Measurements from ENCODE around the gene OR10A3. TPM values are rescaled to one million over a fixed set of nuclear protein-coding genes. Genes with fewer than 3 reads are reported as not detected.

Gene OR10A3
- total RNA-seq, 3 donors from 2014 or later, result not detected

- H3K4me3 ChIP-seq, result no peak overlapping the region
- no peaks in the 10 kb centered on the region for H3K27me3 ChIP-seq
- H3K4me1 ChIP-seq, result no peaks in the 10 kb centered on the region
- intact Hi-C loops (cut with DNase I; ENCODE audit: low total_unique reads), result loop anchor here (10.0 kb wide), 1 partner anchor 87 kb away; no protein-coding TSS in a partner anchor
- DNase-seq (ENCODE audit: low spot score in 2 of 2), result no peak
- H3K36me3 ChIP-seq, result no peaks in the 10 kb centered on the region
- no peaks in the 10 kb centered on the region for H3K9me3 ChIP-seq
- H3K27ac ChIP-seq, result no peak overlapping the region
- TF ChIP-seq CTCF (IDR thresholded peaks at IDR 0.05), result no peak
Observed at GRCh38 chr11:7981619-7982157, 40.2 kb upstream of the OR10A3 start.

GRCh38 chr11:7977232-7977917 is 35.9 kb upstream of the OR10A3 start:
- no peak overlapping the region for H3K27ac ChIP-seq
- H3K9me3 ChIP-seq, result no peaks in the 10 kb centered on the region
- TF ChIP-seq CTCF (IDR thresholded peaks at IDR 0.05), result no peak
- no peak for TF ChIP-seq POLR2A (IDR thresholded peaks at IDR 0.05)
- no peak for TF ChIP-seq POLR2AphosphoS5 (IDR thresholded peaks at IDR 0.05)
- no peak overlapping the region for H3K4me3 ChIP-seq
- no peaks in the 10 kb centered on the region for H3K27me3 ChIP-seq
- H3K36me3 ChIP-seq, result no peaks in the 10 kb centered on the region
- intact Hi-C loops (cut with DNase I; ENCODE audit: low total_unique reads), result no loop called here
- no peak for DNase-seq (ENCODE audit: low spot score in 2 of 2)
- no peaks in the 10 kb centered on the region for H3K4me1 ChIP-seq

- Histone ChIP-seq H3K27ac (no peak overlapping the region), H3K36me3 (no peaks in the 10 kb centered on the region), H3K4me1 (no peaks in the 10 kb centered on the region), H3K4me3 (no peak overlapping the region), H3K9me3 (no peaks in the 10 kb centered on the region), H3K27me3 (no peaks in the 10 kb centered on the region)
- TF ChIP-seq CTCF (IDR thresholded peaks at IDR 0.05) (no peak), POLR2AphosphoS5 (IDR thresholded peaks at IDR 0.05) (no peak)
- intact Hi-C loops (cut with DNase I; ENCODE audit: low total_unique reads), result no loop called here
- no peak for DNase-seq (ENCODE audit: low spot score in 2 of 2)
Observed at GRCh38 chr11:7974668-7975067, 33.2 kb upstream of the OR10A3 start.

GRCh38 chr11:7973011-7973410 is 31.5 kb upstream of the OR10A3 start:
- Histone ChIP-seq H3K36me3 (no peaks in the 10 kb centered on the region), H3K27ac (no peak overlapping the region)
- intact Hi-C loops (cut with DNase I; ENCODE audit: low total_unique reads), result no loop called here

More at GRCh38 chr11:7973011-7973410, 31.5 kb upstream of the OR10A3 start:
- Histone ChIP-seq H3K9me3 (no peaks in the 10 kb centered on the region), H3K4me1 (no peaks in the 10 kb centered on the region), H3K4me3 (no peak overlapping the region), H3K27me3 (no peaks in the 10 kb centered on the region)
- TF ChIP-seq POLR2AphosphoS5 (IDR thresholded peaks at IDR 0.05) (no peak), CTCF (IDR thresholded peaks at IDR 0.05) (no peak), POLR2A (IDR thresholded peaks at IDR 0.05) (no peak)
- DNase-seq (ENCODE audit: low spot score in 2 of 2), result no peak

All from breast epithelium (tissue), 4 donors.